ENCODE data around the gene FADS1.
A peak's percentile ranks its signal among the peaks of the same experiment; 100 is the strongest.

Gene FADS1

GRCh38 chr11:61793083-61793828, 23.5 kb downstream of the FADS1 start:
- no peak for FAIRE-seq

- FAIRE-seq: no peak
Measured at GRCh38 chr11:61792310-61793082, 24.3 kb downstream of the FADS1 start, which contains the start of the genes FEN1 and TMEM258. TSS of gene FEN1 (plus strand) at chr11:61792911. CDS start at chr11:61795362, 2,451 bp downstream. TSS of gene TMEM258 (minus strand) at chr11:61792599. CDS start at chr11:61792558, 41 bp downstream.

- no peak for FAIRE-seq
Measured at GRCh38 chr11:61791737-61792309, 25.0 kb downstream of the FADS1 start.

GRCh38 chr11:61787928-61788491, 28.8 kb downstream of the FADS1 start:
- FAIRE-seq: peak; percentile 41

- no peak for FAIRE-seq
Measured at GRCh38 chr11:61785837-61786402, 30.9 kb downstream of the FADS1 start.

- FAIRE-seq: no peak
Measured at GRCh38 chr11:61784506-61784805, 32.3 kb downstream of the FADS1 start.

GRCh38 chr11:61783717-61784505, 32.9 kb downstream of the FADS1 start:
- FAIRE-seq: no peak

GRCh38 chr11:61782841-61783240, 34.0 kb downstream of the FADS1 start:
- FAIRE-seq: no peak

GRCh38 chr11:61782299-61782698, 34.5 kb downstream of the FADS1 start:
- FAIRE-seq: no peak

- no peak for FAIRE-seq
Measured at GRCh38 chr11:61781585-61781984, 35.2 kb downstream of the FADS1 start.

- no peak for FAIRE-seq
Measured at GRCh38 chr11:61780581-61781162, 36.1 kb downstream of the FADS1 start.

GRCh38 chr11:61779666-61780525, 36.9 kb downstream of the FADS1 start:
- FAIRE-seq: no peak

- FAIRE-seq: no peak
Measured at GRCh38 chr11:61778920-61779650, 37.7 kb downstream of the FADS1 start.

- no peak for FAIRE-seq
Measured at GRCh38 chr11:61778357-61778886, 38.4 kb downstream of the FADS1 start.

GRCh38 chr11:61777234-61778090, 39.3 kb downstream of the FADS1 start:
- no peak for FAIRE-seq

GRCh38 chr11:61776561-61777075, 40.2 kb downstream of the FADS1 start:
- peak; percentile 6 for FAIRE-seq

GRCh38 chr11:61775606-61776554, 40.9 kb downstream of the FADS1 start:
- FAIRE-seq: no peak
